HEK293T (cell line): ENCODE results near the gene NTN1.

Experiments
- FOXM1 ChIP-seq: fragments of 450-650 bp; IDR thresholded peaks from 2 replicates; pipeline ENCODE4 v1.6.1; 2017; ENCODE audit warnings: mild to moderate bottlenecking, borderline replicate concordance
- L3MBTL2 ChIP-seq: fragments of 450-650 bp; conservative IDR thresholded peaks from 2 replicates; pipeline ENCODE4 v1.6.1; 2016; ENCODE audit warnings: mild to moderate bottlenecking
- SP1 ChIP-seq: fragments of 450-650 bp; IDR thresholded peaks from 2 replicates; pipeline ENCODE4 v1.6.1; 2017
- SUZ12 ChIP-seq: fragments of 450-650 bp; IDR thresholded peaks from 2 replicates; pipeline ENCODE4 v1.6.1; 2016; ENCODE audit warnings: mild to moderate bottlenecking

DNA sequence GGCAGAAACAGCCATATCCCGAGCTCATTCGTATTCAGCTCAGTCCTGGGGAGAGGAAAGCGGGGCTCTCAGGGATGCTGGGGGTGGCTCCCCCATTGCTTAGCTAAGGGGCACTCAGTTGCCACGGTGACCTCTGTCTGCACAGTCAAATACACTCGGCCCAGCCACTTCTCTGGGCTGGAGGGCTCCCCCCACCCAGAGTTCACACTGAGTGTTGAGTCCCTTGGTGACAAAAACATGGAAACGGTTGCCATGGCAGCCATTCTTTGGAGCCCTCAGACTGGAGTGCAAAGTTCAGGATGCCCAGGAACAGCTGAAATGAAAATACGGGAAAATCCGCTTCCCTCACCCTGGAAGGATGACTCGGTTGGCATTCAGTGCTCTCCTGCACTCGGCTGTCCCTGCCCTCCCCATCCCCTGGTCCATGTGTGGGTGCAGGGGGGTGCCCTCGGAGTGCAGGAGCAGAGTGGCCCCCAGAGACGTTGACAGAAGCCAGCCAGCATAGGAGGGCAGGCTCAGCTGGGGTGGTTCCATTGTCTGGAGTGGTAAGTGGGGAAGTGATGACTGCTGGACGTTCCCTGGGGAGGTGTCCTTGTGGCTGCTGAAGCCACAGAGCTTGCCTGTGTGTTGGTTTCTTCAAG lies 216.5 kb downstream of the NTN1 start:
- TF ChIP-seq SP1, result no peak
- TF ChIP-seq FOXM1, result no peak
- no peak for TF ChIP-seq L3MBTL2
- no peak for TF ChIP-seq SUZ12
